Measurements from ENCODE around the gene TMCO4. TPM values are rescaled to one million over a fixed set of nuclear protein-coding genes. Genes with fewer than 3 reads are reported as not detected.

The TMCO4 gene
- total RNA-seq, 1 experiment from 2014 or later, result 7.2 TPM

DNA sequence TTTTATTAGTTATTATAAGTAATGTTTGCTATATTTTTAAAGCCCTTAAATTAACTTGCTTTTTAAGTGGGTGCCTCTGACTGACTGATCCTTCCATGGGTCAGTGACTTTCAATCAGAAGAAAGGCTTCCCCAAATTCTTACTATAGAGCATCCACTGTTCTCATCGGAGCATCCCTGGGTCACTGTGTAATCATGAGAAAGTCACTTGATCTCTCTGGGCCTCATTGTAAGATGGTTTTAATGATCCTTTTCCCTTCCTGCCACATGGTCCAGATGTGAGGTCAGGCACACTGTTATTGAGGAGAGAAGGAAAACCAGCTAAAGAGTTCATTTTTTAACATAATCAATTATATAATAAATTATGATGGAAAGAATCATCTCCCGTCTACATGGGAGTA is 166.6 kb downstream of the TMCO4 start:
- DNase-seq (ENCODE audit: low spot score), result no peak
- no peak for TF ChIP-seq IRF2 (CRISPR knock-in tag; IDR thresholded peaks at IDR 0.05; ENCODE audit: borderline replicate concordance, low read depth)
- TF ChIP-seq FOXP1 (CRISPR knock-in tag; IDR thresholded peaks at IDR 0.05; ENCODE audit: borderline replicate concordance), result no peak
- no peak for TF ChIP-seq EMX1 (CRISPR knock-in tag; IDR thresholded peaks at IDR 0.05)
- TF ChIP-seq OVOL2 (CRISPR knock-in tag; IDR thresholded peaks at IDR 0.05; ENCODE audit: borderline replicate concordance), result no peak
- peaks cover 3% of the 10 kb centered on the region; the same call in 1 of the 2 replicates for H3K36me3 Mint-ChIP-seq
- no peak overlapping the region for H3K27ac Mint-ChIP-seq
- ChIA-PET CTCF (no interaction called here), POLR2A (no interaction called here)
- H3K4me1 Mint-ChIP-seq, result peaks cover 18% of the 10 kb centered on the region
- ATAC-seq, result no peak
- no peaks in the 10 kb centered on the region for H3K27me3 Mint-ChIP-seq (ENCODE audit: low read depth)
- H3K9me3 Mint-ChIP-seq, result no peaks in the 10 kb centered on the region
- H3K4me3 Mint-ChIP-seq, result no peak overlapping the region

Other genes with a start within 250 kb of the TMCO4 start
- 8.8 to 17.1 TPM (median 10.2 TPM) in 3 replicates for gene NBL1, start 155.6 kb downstream of the TMCO4 start, total RNA-seq (2021)
- 0.71 to 1.2 TPM (median 0.90 TPM) in 3 replicates for gene HTR6, start 135.0 kb downstream of the TMCO4 start, total RNA-seq (2021)
- gene RNF186, start 15.4 kb upstream of the TMCO4 start, total RNA-seq (2021), result not detected in 3 replicates
- gene OTUD3, start 82.5 kb upstream of the TMCO4 start, total RNA-seq (2021), result 16.1 to 19.4 TPM (median 16.4 TPM) in 3 replicates
- gene PLA2G2E, start 123.7 kb upstream of the TMCO4 start, total RNA-seq (2021), result not detected in 3 replicates
- gene PLA2G2A, start 179.7 kb upstream of the TMCO4 start, total RNA-seq (2021), result 1.2 to 2.6 TPM (median 1.9 TPM) in 3 replicates